Adipose tissue (tissue), 3 donors: ENCODE results near the gene ATG2B. TPM values are rescaled to one million over a fixed set of nuclear protein-coding genes. Genes with fewer than 3 reads are reported as not detected.

ENCODE experiments used
- H3K27ac ChIP-seq: one replicate; pipeline ENCODE4 v1.5.1; 2013; ENCODE audit warnings: low read depth, low read length
- WGBS, 3 donors: extraction: QIAGEN DNeasy Blood & Tissue Kit; methylation state at CpG; one replicate each; pipeline ENCODE4 v1.1.7; 2013; 5-methylcytosine and 5-hydroxymethylcytosine counted together
- polyA plus RNA-seq, 3 donors: library from polyadenylated mRNA; stranded (reverse); fragments of 200-250 nt; gene quantifications; one replicate each; pipeline ENCODE4 v1.2.3, GENCODE V29; 2013
- donor health status: healthy with polysubstance abuse.
- donor health status: Bipolar disorder and iron deficiency.
- donor health status: healthy.

The ATG2B gene
- polyA plus RNA-seq, 3 donors, result 3.5 to 5.2 (median 4.4) TPM

DNA sequence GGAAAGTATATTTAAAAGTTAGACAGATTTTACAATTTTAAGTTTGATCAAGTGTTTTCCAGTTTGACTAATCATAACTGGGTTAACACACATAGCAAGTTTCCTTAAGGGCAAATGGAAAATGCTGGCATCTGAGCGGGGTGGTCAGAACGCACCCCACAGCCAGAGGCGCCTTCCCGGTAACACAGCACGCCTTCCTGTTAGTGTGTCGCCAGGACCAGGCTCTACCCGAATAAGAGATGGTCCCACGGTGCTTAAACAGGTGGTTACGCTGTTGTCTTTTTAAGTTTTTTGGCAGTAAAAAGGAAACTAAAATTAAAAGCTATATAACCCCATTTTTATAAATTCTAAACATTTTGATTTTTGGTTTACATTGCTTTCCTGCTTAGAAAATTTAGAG is 79.1 kb downstream of the ATG2B start:
- 76 to 94% (median 91%) methylated on average over 9 of the region's 9 CpGs for WGBS, 3 donors
- no peak overlapping the region for H3K27ac ChIP-seq

- 61 to 71% (median 69%) methylated on average over 4 of the region's 4 CpGs for WGBS, 3 donors
- no peak overlapping the region for H3K27ac ChIP-seq
Observed at GRCh38 chr14:96281486-96281885, 81.7 kb downstream of the ATG2B start.

GRCh38 chr14:96280104-96280503 is 83.0 kb downstream of the ATG2B start:
- 91 to 97% (median 97%) methylated on average over 2 of the region's 2 CpGs for WGBS, 3 donors
- H3K27ac ChIP-seq, result no peak overlapping the region

GRCh38 chr14:96279564-96279963 is 83.6 kb downstream of the ATG2B start:
- H3K27ac ChIP-seq, result no peak overlapping the region
- WGBS, 3 donors, result 70 to 87% (median 76%) methylated on average over 8 of the region's 8 CpGs

- 96 to 100% (median 100%) methylated on average over 1 of the region's 1 CpG for WGBS, 3 donors
- H3K27ac ChIP-seq, result no peak overlapping the region
Observed at GRCh38 chr14:96277890-96278289, 85.3 kb downstream of the ATG2B start.

GRCh38 chr14:96275177-96276112 is 87.7 kb downstream of the ATG2B start:
- no peak overlapping the region for H3K27ac ChIP-seq
- WGBS, 3 donors, result 15 to 19% (median 17%) methylated on average over 17 of the region's 17 CpGs

- no peak overlapping the region for H3K27ac ChIP-seq
- 69 to 80% (median 70%) methylated on average over 6 of the region's 6 CpGs for WGBS, 3 donors
Observed at GRCh38 chr14:96274543-96274942, 88.6 kb downstream of the ATG2B start.

- H3K27ac ChIP-seq, result no peak overlapping the region
Observed at GRCh38 chr14:96274122-96274521, 89.0 kb downstream of the ATG2B start.

GRCh38 chr14:96273629-96274028 is 89.5 kb downstream of the ATG2B start:
- H3K27ac ChIP-seq, result no peak overlapping the region
- WGBS, 3 donors, result 86 to 92% (median 92%) methylated on average over 5 of the region's 5 CpGs

More at GRCh38 chr14:96274122-96274521, 89.0 kb downstream of the ATG2B start:
- 70 to 85% (median 77%) methylated on average over 5 of the region's 5 CpGs for WGBS, 3 donors

- WGBS, 3 donors, result 24 to 36% (median 32%) methylated on average over 3 of the region's 3 CpGs
Observed at GRCh38 chr14:96272777-96273473, 90.2 kb downstream of the ATG2B start.

DNA sequence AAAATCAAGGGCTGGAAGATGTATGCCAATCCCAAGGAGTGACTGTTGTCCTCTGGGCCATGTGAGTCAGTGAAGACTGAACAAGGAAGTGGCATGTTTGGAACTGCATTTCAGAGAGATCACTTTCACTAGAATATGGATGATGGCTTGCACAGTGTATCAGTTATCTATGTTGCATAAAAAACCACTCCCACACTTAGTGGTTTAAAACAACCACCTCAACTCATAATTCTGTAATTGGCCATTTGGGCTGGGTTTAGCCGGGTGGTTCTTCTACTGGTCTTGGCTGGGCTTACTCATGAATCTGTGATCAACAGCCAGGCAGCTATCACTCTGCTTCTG is 91.7 kb downstream of the ATG2B start:
- 81 to 96% (median 96%) methylated on average over 1 of the region's 1 CpG for WGBS, 3 donors
- H3K27ac ChIP-seq, result no peak overlapping the region

More at GRCh38 chr14:96272777-96273473, 90.2 kb downstream of the ATG2B start:
- no peak overlapping the region for H3K27ac ChIP-seq

GRCh38 chr14:96270565-96271420 is 92.3 kb downstream of the ATG2B start:
- 74 to 79% (median 75%) methylated on average over 8 of the region's 8 CpGs for WGBS, 3 donors
- H3K27ac ChIP-seq, result no peak overlapping the region

DNA sequence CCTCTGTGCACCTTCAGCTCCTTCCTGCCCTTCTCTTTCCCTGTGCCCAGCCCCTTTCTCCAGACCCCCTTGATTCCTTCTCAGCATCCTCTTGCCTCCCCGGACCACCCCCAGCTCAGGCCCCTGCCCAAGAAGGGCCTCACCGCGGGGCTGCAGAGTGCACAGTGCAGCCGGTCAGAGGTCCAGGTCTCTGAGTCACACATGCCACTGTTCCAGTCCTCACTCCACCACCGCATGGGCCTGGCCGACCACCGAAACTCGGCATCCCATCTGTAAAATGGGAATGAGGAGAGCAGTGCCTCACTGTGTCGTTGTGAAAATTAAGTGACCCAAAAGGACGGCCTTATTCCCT is 93.8 kb downstream of the ATG2B start:
- 71 to 89% (median 72%) methylated on average over 10 of the region's 10 CpGs for WGBS, 3 donors
- no peak overlapping the region for H3K27ac ChIP-seq

DNA sequence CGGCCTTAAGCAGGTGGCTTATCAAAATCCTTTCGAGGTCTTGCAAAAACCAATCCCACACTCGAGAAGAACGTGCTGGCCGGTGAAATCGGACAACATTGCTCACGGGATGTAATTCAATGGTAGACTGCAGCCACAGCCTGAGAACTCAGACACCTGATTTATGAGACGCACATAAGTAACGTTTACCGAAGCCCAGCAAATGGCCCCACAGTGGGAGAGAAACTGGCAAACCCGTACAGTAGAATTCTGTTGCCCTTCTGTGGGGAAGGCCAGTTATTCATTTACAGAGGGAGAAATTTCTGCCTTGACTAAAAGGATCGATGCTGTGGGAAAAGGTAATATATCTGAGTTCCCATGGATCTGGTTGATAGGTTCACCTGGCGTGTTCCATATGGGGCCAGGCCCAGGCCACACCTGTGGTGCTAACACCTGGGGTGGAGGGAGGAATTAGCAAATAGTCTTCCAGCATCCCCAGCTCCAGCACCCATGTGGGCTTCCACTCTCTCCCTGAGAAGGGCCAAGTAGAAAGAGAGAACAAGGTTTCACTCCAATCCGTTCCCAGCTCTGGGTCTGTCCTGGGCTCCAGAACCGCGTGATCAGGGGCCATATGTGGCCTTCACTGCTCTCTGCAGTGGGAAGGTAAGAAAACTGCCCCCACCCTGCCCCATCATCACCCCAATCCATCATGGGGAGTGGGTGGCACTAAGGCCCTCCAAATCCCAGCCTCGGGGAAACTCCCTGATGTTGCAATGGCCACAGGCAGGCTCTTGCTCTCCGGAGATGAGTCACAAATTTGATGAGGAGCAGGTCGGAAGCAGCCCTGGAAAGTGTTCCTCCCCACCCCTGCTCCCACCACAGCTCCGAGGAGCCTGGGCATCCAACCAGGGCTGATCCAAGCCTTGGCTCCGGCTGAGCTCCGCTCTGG is 94.4 kb downstream of the ATG2B start:
- H3K27ac ChIP-seq, result no peak overlapping the region
- 36 to 74% (median 73%) methylated on average over 22 of the region's 22 CpGs for WGBS, 3 donors

GRCh38 chr14:96267916-96268315 is 95.2 kb downstream of the ATG2B start:
- H3K27ac ChIP-seq, result no peak overlapping the region
- WGBS, 3 donors, result 52 to 89% (median 89%) methylated on average over 5 of the region's 5 CpGs

GRCh38 chr14:96267336-96267735 is 95.8 kb downstream of the ATG2B start:
- 20 to 30% (median 25%) methylated on average over 3 of the region's 3 CpGs for WGBS, 3 donors
- no peak overlapping the region for H3K27ac ChIP-seq

DNA sequence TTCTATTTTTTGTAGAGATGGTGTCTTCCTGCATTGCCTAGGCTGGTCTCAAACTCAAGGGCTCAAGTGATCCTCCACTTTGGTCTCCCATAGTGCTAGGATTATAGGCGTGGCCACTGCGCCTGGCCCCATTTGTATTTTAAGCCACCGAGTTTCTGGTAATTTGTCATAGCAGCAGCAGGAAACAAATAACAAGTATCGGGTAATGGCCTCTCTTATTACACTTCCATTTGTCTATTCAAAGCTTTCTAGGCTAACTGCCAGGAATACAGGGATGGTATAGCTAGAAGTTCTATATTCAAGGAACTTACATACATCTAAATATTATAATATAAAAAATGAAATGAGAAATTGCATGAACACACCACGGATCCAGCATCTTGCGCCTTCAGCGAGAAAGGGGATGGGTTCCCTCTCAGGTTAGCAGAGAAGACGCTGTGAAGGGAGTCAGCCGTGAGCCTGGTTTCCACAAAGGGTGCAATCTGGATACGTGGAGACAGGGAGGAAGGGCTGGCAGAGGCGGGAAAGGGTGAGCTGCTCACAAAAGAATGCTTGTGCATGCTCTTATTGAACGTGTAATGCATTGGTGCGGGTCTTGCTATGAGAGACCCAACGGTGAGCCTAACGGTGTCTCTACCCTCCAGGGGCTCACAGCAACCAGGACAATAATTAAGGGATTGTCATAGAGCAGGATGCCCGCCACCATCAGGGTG is 97.6 kb downstream of the ATG2B start:
- WGBS, 3 donors, result 53 to 76% (median 74%) methylated on average over 16 of the region's 16 CpGs

More for the DNA sequence above, 97.6 kb downstream of the ATG2B start:
- H3K27ac ChIP-seq, result no peak overlapping the region
